HepG2 (cell line): Measurements from ENCODE around the gene AP3B1.

ENCODE experiments used
- ADNP ChIP-seq: sonication (generic); formaldehyde crosslinking; IDR thresholded peaks from 2 replicates; pipeline ENCODE4 v1.4.0; 2020; ENCODE audit warnings: missing genetic modification reagents
- BCLAF1 ChIP-seq: fragments of 450-650 bp; IDR thresholded peaks from 2 replicates; pipeline ENCODE4 v1.6.1; 2017; ENCODE audit warnings: mild to moderate bottlenecking
- CREB1 ChIP-seq, 2 experiments: fragments of 450-650 bp in 1 of 2; IDR thresholded peaks; 2 replicates each; pipeline ENCODE4 v1.6.1; 2016 to 2017; ENCODE audit warnings: control low read depth in 1 of 2, mild to moderate bottlenecking in 1 of 2, missing compliant biosample characterization in 1 of 2, missing genetic modification characterization in 1 of 2
- PHB2 ChIP-seq: fragments of 450-650 bp; IDR thresholded peaks from 2 replicates; pipeline ENCODE4 v1.6.1; 2018; ENCODE audit not compliant: partially characterized antibody
- SMAD9 ChIP-seq: sonication (generic); formaldehyde crosslinking; IDR thresholded peaks from 2 replicates; pipeline ENCODE4 v1.5.1; 2020; ENCODE audit warnings: mild to moderate bottlenecking, missing genetic modification reagents
- SRSF4 ChIP-seq: fragments of 200-400 bp; formaldehyde crosslinking; IDR thresholded peaks from one replicate; pipeline ENCODE4 v1.6.1; 2018; ENCODE audit warnings: mild to moderate bottlenecking, low read depth, low read length, moderate library complexity; ENCODE audit not compliant: poor library complexity, severe bottlenecking
- TBL1XR1 ChIP-seq: fragments of 150-350 bp; IDR thresholded peaks from 2 replicates; pipeline ENCODE4 v1.6.1; 2014; ENCODE audit warnings: borderline replicate concordance, low read length; ENCODE audit not compliant: partially characterized antibody
- ZGPAT ChIP-seq: IDR thresholded peaks from 2 replicates; pipeline ENCODE4 v1.6.1; 2016; ENCODE audit warnings: mild to moderate bottlenecking
- ZNF766 ChIP-seq: sonication (generic); formaldehyde crosslinking; IDR thresholded peaks from 2 replicates; pipeline ENCODE4 v1.5.0; 2020; ENCODE audit warnings: missing genetic modification reagents, borderline replicate concordance
- TF ChIP-seq, protein P1 (sequence below): sonication (generic); formaldehyde crosslinking; IDR thresholded peaks from 2 replicates; pipeline ENCODE4 v1.5.0; 2020; ENCODE audit warnings: mild to moderate bottlenecking, missing genetic modification reagents, moderate library complexity
- TF ChIP-seq, protein P2 (sequence below): IDR thresholded peaks from 2 replicates; pipeline ENCODE4 v1.6.1; 2016; ENCODE audit warnings: low read depth, control low read depth

- TF ChIP-seq SMAD9 (CRISPR knock-in tag) (no peak), SRSF4 (no peak), ZNF766 (CRISPR knock-in tag) (no peak), ZGPAT (CRISPR knock-in tag) (no peak), TBL1XR1 (no peak), CREB1 (IDR thresholded peaks at IDR 0.05) (no peak), CREB1 (CRISPR knock-in tag; IDR thresholded peaks at IDR 0.05) (no peak), ADNP (CRISPR knock-in tag) (no peak), BCLAF1 (no peak), PHB2 (no peak)
- TF ChIP-seq, protein P1, sequence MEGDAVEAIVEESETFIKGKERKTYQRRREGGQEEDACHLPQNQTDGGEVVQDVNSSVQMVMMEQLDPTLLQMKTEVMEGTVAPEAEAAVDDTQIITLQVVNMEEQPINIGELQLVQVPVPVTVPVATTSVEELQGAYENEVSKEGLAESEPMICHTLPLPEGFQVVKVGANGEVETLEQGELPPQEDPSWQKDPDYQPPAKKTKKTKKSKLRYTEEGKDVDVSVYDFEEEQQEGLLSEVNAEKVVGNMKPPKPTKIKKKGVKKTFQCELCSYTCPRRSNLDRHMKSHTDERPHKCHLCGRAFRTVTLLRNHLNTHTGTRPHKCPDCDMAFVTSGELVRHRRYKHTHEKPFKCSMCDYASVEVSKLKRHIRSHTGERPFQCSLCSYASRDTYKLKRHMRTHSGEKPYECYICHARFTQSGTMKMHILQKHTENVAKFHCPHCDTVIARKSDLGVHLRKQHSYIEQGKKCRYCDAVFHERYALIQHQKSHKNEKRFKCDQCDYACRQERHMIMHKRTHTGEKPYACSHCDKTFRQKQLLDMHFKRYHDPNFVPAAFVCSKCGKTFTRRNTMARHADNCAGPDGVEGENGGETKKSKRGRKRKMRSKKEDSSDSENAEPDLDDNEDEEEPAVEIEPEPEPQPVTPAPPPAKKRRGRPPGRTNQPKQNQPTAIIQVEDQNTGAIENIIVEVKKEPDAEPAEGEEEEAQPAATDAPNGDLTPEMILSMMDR (CRISPR knock-in tag): no peak
- TF ChIP-seq, protein P2, sequence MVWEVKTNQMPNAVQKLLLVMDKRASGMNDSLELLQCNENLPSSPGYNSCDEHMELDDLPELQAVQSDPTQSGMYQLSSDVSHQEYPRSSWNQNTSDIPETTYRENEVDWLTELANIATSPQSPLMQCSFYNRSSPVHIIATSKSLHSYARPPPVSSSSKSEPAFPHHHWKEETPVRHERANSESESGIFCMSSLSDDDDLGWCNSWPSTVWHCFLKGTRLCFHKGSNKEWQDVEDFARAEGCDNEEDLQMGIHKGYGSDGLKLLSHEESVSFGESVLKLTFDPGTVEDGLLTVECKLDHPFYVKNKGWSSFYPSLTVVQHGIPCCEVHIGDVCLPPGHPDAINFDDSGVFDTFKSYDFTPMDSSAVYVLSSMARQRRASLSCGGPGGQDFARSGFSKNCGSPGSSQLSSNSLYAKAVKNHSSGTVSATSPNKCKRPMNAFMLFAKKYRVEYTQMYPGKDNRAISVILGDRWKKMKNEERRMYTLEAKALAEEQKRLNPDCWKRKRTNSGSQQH (CRISPR knock-in tag): no peak
Measured at GRCh38 chr5:78326930-78327329, 32.4 kb upstream of the AP3B1 start.
